Small intestine (tissue), 16 donors: ENCODE measurements around the gene IFNGR1. TPM values are rescaled to one million over a fixed set of nuclear protein-coding genes. Genes with fewer than 3 reads are reported as not detected.

Source experiments
- DNase-seq, 2 donors: peaks; one replicate each; pipeline versions ENCODE4 v3.0.0 to v3.0.0-alpha.2; 2013
- FAIRE-seq: peaks from 2 replicates; lab custom pipeline; 2012; peaks lifted over from hg19 to GRCh38; lab: Jason Lieb, UNC
- H3K27ac ChIP-seq, 3 donors: one replicate each; pipeline ENCODE4 v1.5.1; 2013; ENCODE audit warnings: low read length in 2 of 3, mild to moderate bottlenecking in 2 of 3, control low read depth in 1 of 3, inconsistent platforms in 1 of 3, low read depth in 1 of 3, moderate library complexity in 1 of 3
- H3K27me3 ChIP-seq, 3 donors: one replicate each; pipeline ENCODE4 v1.6.1; 2013; ENCODE audit warnings: low read length in 3 of 3, inconsistent platforms in 1 of 3; ENCODE audit not compliant: control insufficient read depth in 3 of 3, insufficient read depth in 3 of 3
- H3K36me3 ChIP-seq, 3 donors: one replicate each; pipeline ENCODE4 v1.6.1; 2013; ENCODE audit warnings: low read length in 3 of 3, inconsistent platforms in 1 of 3, low read depth in 1 of 3, mild to moderate bottlenecking in 1 of 3, moderate library complexity in 1 of 3; ENCODE audit not compliant: control insufficient read depth in 3 of 3, insufficient read depth in 2 of 3
- H3K4me1 ChIP-seq, 3 donors: one replicate each; pipeline ENCODE4 v1.6.1; 2013; ENCODE audit warnings: low read length in 2 of 3, inconsistent platforms in 1 of 3, low read depth in 1 of 3, mild to moderate bottlenecking in 1 of 3, moderate library complexity in 1 of 3; ENCODE audit not compliant: control insufficient read depth in 3 of 3, insufficient read depth in 2 of 3
- H3K4me3 ChIP-seq, 3 donors: one replicate each; pipeline ENCODE4 v1.5.1; 2013; ENCODE audit warnings: low read length in 3 of 3, control low read depth in 1 of 3, inconsistent platforms in 1 of 3, low read depth in 1 of 3, mild to moderate bottlenecking in 1 of 3, moderate library complexity in 1 of 3
- H3K9me3 ChIP-seq, 2 donors: one replicate each; pipeline ENCODE4 v1.6.1; 2013; ENCODE audit warnings: low read depth in 1 of 2, low read length in 1 of 2; ENCODE audit not compliant: control insufficient read depth in 2 of 2, insufficient read depth in 1 of 2
- WGBS, 3 donors: extraction: QIAGEN DNeasy Blood & Tissue Kit; methylation state at CpG; one replicate each; pipeline ENCODE4 v1.1.7; 2013; 5-methylcytosine and 5-hydroxymethylcytosine counted together
- long read RNA-seq, 10 donors: transcript quantifications; one replicate each; lab custom pipeline, GENCODE V29; 2026
- polyA plus RNA-seq, 4 donors: library from polyadenylated mRNA; stranded (reverse) in 3 of 4; unstranded in 1 of 4; fragments of 200-250 nt in 3 of 4; fragments of 120-200 nt in 1 of 4; gene quantifications; one replicate each; pipeline versions ENCODE4 v1.2.1 to v1.2.3, GENCODE V29; 2013
- donor health status: healthy with polysubstance abuse.
- donor health status: control.
- donor health status: control.
- donor health status: Bipolar disorder and iron deficiency.
- donor health status: healthy.

IFNGR1 gene
- 100 to 1,000 TPM in 2 of 4 donors, 10 to 100 TPM in 2; 78.1 to 109 (median 90.5) TPM for polyA plus RNA-seq
- long read RNA-seq, donor 1, transcript IFNGR1-201 (7 exons, 2,139 nt) = major isoform, 102 of 116 reads
- long read RNA-seq, donor 1, partial matches to known transcripts = 9 of 116 reads
- long read RNA-seq, donor 1, other reads (novel, unspliced or antisense) = 0 of 116 reads
- long read RNA-seq, donor 2, transcript IFNGR1-201 (7 exons, 2,139 nt) = major isoform, 39 of 48 reads
- long read RNA-seq, donor 2, partial matches to known transcripts = 6 of 48 reads
- long read RNA-seq, donor 2, other reads (novel, unspliced or antisense) = 0 of 48 reads
- long read RNA-seq, donor 3, transcript IFNGR1-201 (7 exons, 2,139 nt) = major isoform, 21 of 23 reads
- long read RNA-seq, donor 3, partial matches to known transcripts = 0 of 23 reads
- long read RNA-seq, donor 3, other reads (novel, unspliced or antisense) = 0 of 23 reads
- long read RNA-seq, donor 4, partial matches to known transcripts = 0 of 1 reads
- long read RNA-seq, donor 4, other reads (novel, unspliced or antisense) = 0 of 1 reads
- long read RNA-seq, donor 5, partial matches to known transcripts = 0 of 3 reads
- long read RNA-seq, donor 5, other reads (novel, unspliced or antisense) = 0 of 3 reads
- long read RNA-seq, donor 6, transcript IFNGR1-201 (7 exons, 2,139 nt) = major isoform, 43 of 43 reads
- long read RNA-seq, donor 6, partial matches to known transcripts = 0 of 43 reads
- long read RNA-seq, donor 6, other reads (novel, unspliced or antisense) = 0 of 43 reads
- long read RNA-seq, donor 7, transcript IFNGR1-201 (7 exons, 2,139 nt) = major isoform, 22 of 24 reads
- long read RNA-seq, donor 7, partial matches to known transcripts = 0 of 24 reads
- long read RNA-seq, donor 7, other reads (novel, unspliced or antisense) = 0 of 24 reads
- long read RNA-seq, donor 8, partial matches to known transcripts = 0 of 1 reads
- long read RNA-seq, donor 8, other reads (novel, unspliced or antisense) = 0 of 1 reads
- long read RNA-seq, donor 9, transcript IFNGR1-201 (7 exons, 2,139 nt) = major isoform, 13 of 13 reads
- long read RNA-seq, donor 9, partial matches to known transcripts = 0 of 13 reads
- long read RNA-seq, donor 9, other reads (novel, unspliced or antisense) = 0 of 13 reads
- long read RNA-seq, donor 10, transcript IFNGR1-201 (7 exons, 2,139 nt) = major isoform, 29 of 37 reads
- long read RNA-seq, donor 10, partial matches to known transcripts = 7 of 37 reads
- long read RNA-seq, donor 10, other reads (novel, unspliced or antisense) = 0 of 37 reads

GRCh38 chr6:137218917-137219663, at the start of gene IFNGR1:
Gene IFNGR1 (minus strand): TSS chr6:137219385. CDS start chr6:137219327, 58 bp downstream.
- peak within 1 kb of the TSS; percentile 71 to 88 (median 79) for H3K4me3 ChIP-seq
- FAIRE-seq (no peak), DNase-seq (peak; percentile 98 to 99)
- WGBS, 3 donors = 0% methylated on average over 55 to 64 of the region's 64 CpGs
- H3K36me3 ChIP-seq = peaks cover 0 to 4% (median 0%) of the 10 kb centered on the region in 3 donors
- no peaks in the 10 kb centered on the region for H3K27me3 ChIP-seq
- H3K4me1 ChIP-seq = peaks cover 0 to 23% (median 11%) of the 10 kb centered on the region in 3 donors
- peak within 1 kb of the TSS; percentile 91 to 98 (median 95) for H3K27ac ChIP-seq
- H3K9me3 ChIP-seq = no peaks in the 10 kb centered on the region

DNA sequence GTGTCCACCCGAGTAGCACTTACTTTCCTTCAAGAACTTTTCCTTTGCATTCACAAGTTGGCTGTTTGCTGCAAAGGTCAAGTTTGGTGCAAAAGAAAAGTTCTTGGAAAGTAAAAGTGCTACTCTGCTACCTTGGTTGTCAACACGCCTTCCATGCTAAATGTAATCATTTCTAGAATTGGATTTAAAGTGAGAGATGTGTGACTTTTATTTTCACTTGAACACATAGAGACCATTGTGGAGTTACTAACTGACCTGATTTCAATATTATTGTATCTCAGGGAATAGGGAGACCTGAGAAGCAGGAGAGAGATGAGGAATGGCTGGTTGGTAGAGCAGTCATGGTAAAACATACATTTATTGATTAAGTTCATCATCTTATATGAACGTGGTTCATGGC, 49.7 kb upstream of the IFNGR1 start:
- FAIRE-seq (no peak), DNase-seq (no peak)
- H3K36me3 ChIP-seq = no peaks in the 10 kb centered on the region
- H3K27ac ChIP-seq = no peak overlapping the region
- peaks cover 0 to 8% (median 2%) of the 10 kb centered on the region in 3 donors for H3K4me1 ChIP-seq
- H3K9me3 ChIP-seq = no peaks in the 10 kb centered on the region
- H3K27me3 ChIP-seq = no peaks in the 10 kb centered on the region
- WGBS, 3 donors = 81 to 87% (median 85%) methylated on average over 3 of the region's 3 CpGs
- H3K4me3 ChIP-seq = no peak overlapping the region

DNA sequence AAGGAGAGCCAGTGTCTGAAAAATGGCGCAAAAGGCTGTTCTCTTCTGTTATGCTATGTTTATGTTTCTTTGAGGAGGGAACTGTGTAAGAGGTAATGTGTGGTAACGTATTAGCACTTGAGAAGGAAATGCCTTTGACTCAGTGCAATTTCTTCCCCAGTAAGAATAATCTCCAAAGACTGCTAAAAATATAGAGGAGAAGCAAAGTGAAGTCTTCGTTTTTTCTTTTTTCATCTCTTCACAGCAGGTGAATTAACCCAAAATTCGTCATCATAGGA, 47.1 kb upstream of the IFNGR1 start:
- H3K27me3 ChIP-seq = no peaks in the 10 kb centered on the region
- peaks cover 0 to 8% (median 2%) of the 10 kb centered on the region in 3 donors for H3K4me1 ChIP-seq
- H3K36me3 ChIP-seq = no peaks in the 10 kb centered on the region
- H3K27ac ChIP-seq = no peak overlapping the region
- no peak for DNase-seq
- 77 to 84% (median 79%) methylated on average over 4 of the region's 4 CpGs for WGBS, 3 donors
- no peak overlapping the region for H3K4me3 ChIP-seq
- no peak for FAIRE-seq
- no peaks in the 10 kb centered on the region for H3K9me3 ChIP-seq

GRCh38 chr6:137265561-137266308, 46.5 kb upstream of the IFNGR1 start:
- Histone ChIP-seq H3K4me1 (peaks cover 0 to 8% (median 2%) of the 10 kb centered on the region in 3 donors), H3K9me3 (no peaks in the 10 kb centered on the region), H3K4me3 (no peak overlapping the region), H3K27me3 (no peaks in the 10 kb centered on the region), H3K27ac (peak overlapping the region in 1 of 3 donors; percentile 20), H3K36me3 (no peaks in the 10 kb centered on the region)
- 18 to 47% (median 33%) methylated on average over 7 of the region's 7 CpGs for WGBS, 3 donors
- DNase-seq = peak in 1 of 2 donors; percentile 76
- no peak for FAIRE-seq

GRCh38 chr6:137264311-137265075, 45.3 kb upstream of the IFNGR1 start:
- WGBS, 3 donors = 66 to 73% (median 69%) methylated on average over 5 of the region's 5 CpGs
- H3K4me1 ChIP-seq = peaks cover 0 to 8% (median 2%) of the 10 kb centered on the region in 3 donors
- FAIRE-seq = no peak

GRCh38 chr6:137261761-137262160, 42.6 kb upstream of the IFNGR1 start:
- Histone ChIP-seq H3K36me3 (no peaks in the 10 kb centered on the region), H3K4me1 (peaks cover 2 to 8% (median 4%) of the 10 kb centered on the region in 3 donors), H3K4me3 (no peak overlapping the region), H3K27ac (no peak overlapping the region), H3K9me3 (no peaks in the 10 kb centered on the region), H3K27me3 (no peaks in the 10 kb centered on the region)
- FAIRE-seq (peak; percentile 86), DNase-seq (no peak)

More at GRCh38 chr6:137264311-137265075, 45.3 kb upstream of the IFNGR1 start:
- Histone ChIP-seq H3K27ac (no peak overlapping the region), H3K9me3 (no peaks in the 10 kb centered on the region), H3K4me3 (no peak overlapping the region), H3K27me3 (no peaks in the 10 kb centered on the region), H3K36me3 (no peaks in the 10 kb centered on the region)
- no peak for DNase-seq

GRCh38 chr6:137261361-137261760, 42.2 kb upstream of the IFNGR1 start:
- WGBS, 3 donors = 58 to 71% (median 67%) methylated on average over 3 of the region's 3 CpGs

More at GRCh38 chr6:137261361-137261760, 42.2 kb upstream of the IFNGR1 start:
- peaks cover 0 to under 1% of the 10 kb centered on the region in 2 donors for H3K9me3 ChIP-seq
- no peaks in the 10 kb centered on the region for H3K27me3 ChIP-seq
- FAIRE-seq (no peak), DNase-seq (no peak)
- no peak overlapping the region for H3K4me3 ChIP-seq
- peak overlapping the region in 1 of 3 donors; percentile 59 for H3K27ac ChIP-seq
- no peaks in the 10 kb centered on the region for H3K36me3 ChIP-seq
- H3K4me1 ChIP-seq = peaks cover 2 to 6% (median 5%) of the 10 kb centered on the region in 3 donors
